KG1 (cell line): Measurements from ENCODE around the gene SLC6A14.

Experiments
- DNase-seq: peaks from one replicate; lab custom pipeline; 2025; lab: John Stamatoyannopoulos, UW

The SLC6A14 gene

GRCh38 chrX:116436358-116436816, at the start of gene SLC6A14:
SLC6A14 (plus strand) TSS chrX:116436606; CDS start chrX:116436710, 104 bp downstream.
- DNase-seq, result no peak

GRCh38 chrX:116395752-116396151, 40.7 kb upstream of the SLC6A14 start:
- no peak for DNase-seq

GRCh38 chrX:116399681-116400080, 36.7 kb upstream of the SLC6A14 start:
- no peak for DNase-seq

GRCh38 chrX:116409219-116409618, 27.2 kb upstream of the SLC6A14 start:
- DNase-seq, result no peak

GRCh38 chrX:116413273-116413672, 23.1 kb upstream of the SLC6A14 start:
- DNase-seq, result no peak

GRCh38 chrX:116417214-116417613, 19.2 kb upstream of the SLC6A14 start:
- no peak for DNase-seq

- no peak for DNase-seq
Measured at GRCh38 chrX:116417968-116418367, 18.4 kb upstream of the SLC6A14 start.

GRCh38 chrX:116427978-116428377, 8.4 kb upstream of the SLC6A14 start:
- DNase-seq, result no peak

- no peak for DNase-seq
Measured at GRCh38 chrX:116435597-116435996, 809 bp upstream of the SLC6A14 start.

GRCh38 chrX:116449156-116449555, 12.8 kb downstream of the SLC6A14 start:
- DNase-seq, result no peak

- no peak for DNase-seq
Measured at GRCh38 chrX:116462822-116463221, 26.4 kb downstream of the SLC6A14 start, which contains the start of gene CT83. CT83 (minus strand) TSS chrX:116462976; CDS start chrX:116462856, 120 bp downstream.

GRCh38 chrX:116480059-116480458, 43.7 kb downstream of the SLC6A14 start:
- no peak for DNase-seq

- no peak for DNase-seq
Measured at GRCh38 chrX:116490104-116490503, 53.7 kb downstream of the SLC6A14 start.

- DNase-seq, result no peak
Measured at GRCh38 chrX:116493271-116493670, 56.9 kb downstream of the SLC6A14 start.

GRCh38 chrX:116499780-116500179, 63.4 kb downstream of the SLC6A14 start:
- DNase-seq, result no peak
